Brain microvascular endothelial cell (primary cell): ENCODE data around the gene POLR2L.
A peak's percentile ranks its signal among the peaks of the same experiment; 100 is the strongest.

Source experiments
- DNase-seq: peaks from one replicate; pipeline ENCODE4 v3.0.0-alpha.2; 2020
- H3K27ac ChIP-seq: fragments of 250-450 bp; sonication (Bioruptor Pico); 2 replicates; pipeline ENCODE4 v1.5.1; 2020; ENCODE audit warnings: mild to moderate bottlenecking, moderate library complexity
- H3K27me3 ChIP-seq: fragments of 250-450 bp; sonication (Bioruptor Pico); replicated peaks from 2 replicates; pipeline ENCODE4 v1.5.1; 2020; ENCODE audit warnings: mild to moderate bottlenecking
- H3K36me3 ChIP-seq: fragments of 250-450 bp; sonication (Bioruptor Pico); replicated peaks from 2 replicates; pipeline ENCODE4 v1.5.1; 2020; ENCODE audit warnings: mild to moderate bottlenecking
- H3K4me3 ChIP-seq: 2 replicates; pipeline ENCODE4 v1.5.1; 2011; ENCODE audit warnings: low read depth, mild to moderate bottlenecking, control low read depth, low read length, moderate library complexity
- in situ Hi-C: cut with HindIII; loops from 2 replicates; pipeline ENCODE4 v1.10.0; 2017; ENCODE audit warnings: low sequenced_read_pairs, low pct_ligation_motif_present
- TF ChIP-seq, protein P1 (sequence below): IDR thresholded peaks from 2 replicates; pipeline ENCODE4 v1.5.1; 2011; ENCODE audit warnings: low read depth, mild to moderate bottlenecking, moderate library complexity, low read length, control low read depth, inconsistent platforms; ENCODE audit errors: missing control alignments

The POLR2L gene

DNA sequence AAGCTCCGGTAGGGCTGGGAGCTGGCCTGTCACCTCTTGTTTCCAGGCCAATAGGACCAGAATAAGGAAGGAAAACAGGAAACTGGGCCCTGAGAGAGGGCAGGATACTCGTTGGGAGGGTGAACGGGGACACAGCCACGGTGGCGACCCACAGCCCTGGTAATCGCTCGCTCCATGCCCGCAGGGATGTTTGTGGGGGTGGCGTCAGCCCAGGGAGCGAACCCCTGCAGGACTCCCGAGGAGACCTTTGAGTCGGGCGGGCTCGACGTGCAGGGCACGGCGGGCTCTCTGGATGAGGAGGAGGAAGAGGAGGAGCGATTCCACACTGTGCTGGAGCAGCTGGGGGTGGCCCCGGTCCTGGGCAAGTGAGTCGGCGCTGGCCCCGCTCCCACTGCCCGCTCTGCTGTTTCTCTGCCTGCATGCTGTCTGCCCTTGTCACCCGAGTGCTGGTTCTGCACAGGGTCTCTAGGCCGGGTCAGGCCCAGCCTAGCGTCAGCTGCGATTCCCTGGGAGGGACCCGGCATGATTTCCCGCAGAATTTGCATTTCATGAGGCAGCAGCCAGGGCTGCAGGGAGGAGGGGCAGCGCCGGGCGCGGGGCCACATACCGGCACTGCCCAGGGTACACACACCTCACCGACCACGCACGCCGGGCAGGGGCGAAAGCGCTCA, 13.0 kb downstream of the POLR2L start:
- Histone ChIP-seq H3K27me3 (no peaks in the 10 kb centered on the region), H3K27ac (no peak overlapping the region), H3K4me3 (peak overlapping the region; percentile 42), H3K36me3 (peaks cover 12% of the 10 kb centered on the region)
- TF ChIP-seq, protein P1, sequence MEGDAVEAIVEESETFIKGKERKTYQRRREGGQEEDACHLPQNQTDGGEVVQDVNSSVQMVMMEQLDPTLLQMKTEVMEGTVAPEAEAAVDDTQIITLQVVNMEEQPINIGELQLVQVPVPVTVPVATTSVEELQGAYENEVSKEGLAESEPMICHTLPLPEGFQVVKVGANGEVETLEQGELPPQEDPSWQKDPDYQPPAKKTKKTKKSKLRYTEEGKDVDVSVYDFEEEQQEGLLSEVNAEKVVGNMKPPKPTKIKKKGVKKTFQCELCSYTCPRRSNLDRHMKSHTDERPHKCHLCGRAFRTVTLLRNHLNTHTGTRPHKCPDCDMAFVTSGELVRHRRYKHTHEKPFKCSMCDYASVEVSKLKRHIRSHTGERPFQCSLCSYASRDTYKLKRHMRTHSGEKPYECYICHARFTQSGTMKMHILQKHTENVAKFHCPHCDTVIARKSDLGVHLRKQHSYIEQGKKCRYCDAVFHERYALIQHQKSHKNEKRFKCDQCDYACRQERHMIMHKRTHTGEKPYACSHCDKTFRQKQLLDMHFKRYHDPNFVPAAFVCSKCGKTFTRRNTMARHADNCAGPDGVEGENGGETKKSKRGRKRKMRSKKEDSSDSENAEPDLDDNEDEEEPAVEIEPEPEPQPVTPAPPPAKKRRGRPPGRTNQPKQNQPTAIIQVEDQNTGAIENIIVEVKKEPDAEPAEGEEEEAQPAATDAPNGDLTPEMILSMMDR: no peak
- in situ Hi-C loops: no loop called here
- no peak for DNase-seq

DNA sequence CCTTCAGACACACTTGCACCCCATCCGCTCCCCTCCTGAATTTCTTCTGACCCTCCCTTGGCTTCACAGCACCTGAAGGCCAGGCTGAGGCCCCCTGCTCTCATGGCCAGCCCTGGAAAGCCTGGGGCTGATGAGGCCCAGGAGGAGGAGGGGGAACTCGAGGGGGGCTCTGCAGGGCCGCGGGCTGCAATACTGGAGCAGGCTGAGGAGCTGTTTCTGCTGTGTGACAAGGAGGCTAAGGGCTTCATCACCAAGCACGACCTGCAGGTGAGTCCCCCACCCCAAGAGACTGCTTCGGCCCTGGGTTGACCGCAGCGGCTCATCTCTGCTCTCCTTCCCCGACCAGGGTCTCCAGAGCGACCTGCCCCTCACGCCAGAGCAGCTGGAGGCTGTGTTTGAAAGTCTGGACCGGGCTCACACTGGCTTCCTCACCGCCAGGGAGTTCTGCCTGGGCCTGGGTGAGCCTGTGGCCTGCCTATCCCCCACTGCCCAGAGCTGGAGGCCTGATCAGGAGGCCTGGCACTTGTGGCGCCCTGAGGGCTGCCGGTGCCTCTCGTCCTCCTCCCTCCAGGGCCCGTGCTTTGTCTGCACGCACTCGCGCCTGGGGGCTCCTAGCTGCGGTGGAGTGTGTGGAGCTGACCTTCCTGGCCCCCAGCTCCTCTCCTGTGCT, 13.7 kb downstream of the POLR2L start:
- Histone ChIP-seq H3K27ac (no peak overlapping the region), H3K36me3 (peaks cover 18% of the 10 kb centered on the region), H3K27me3 (no peaks in the 10 kb centered on the region), H3K4me3 (no peak overlapping the region)
- DNase-seq: no peak
- in situ Hi-C loops: no loop called here
- TF ChIP-seq, protein P1: no peak

DNA sequence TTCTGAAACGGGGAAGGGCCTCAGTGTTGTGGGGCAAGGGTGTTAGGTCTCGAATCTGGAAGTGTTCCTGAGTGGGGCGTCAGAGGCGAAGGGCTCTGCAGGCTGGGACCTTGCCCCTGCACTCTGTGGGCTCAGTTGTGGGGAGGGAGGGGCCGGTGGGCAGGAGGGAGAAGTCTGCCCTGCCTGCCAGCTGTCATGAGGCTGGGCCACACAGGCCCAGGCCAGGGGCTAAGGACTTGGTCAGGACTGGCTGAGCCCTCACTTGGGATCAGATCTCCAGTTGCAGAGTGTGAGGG, 14.5 kb downstream of the POLR2L start, which contains the start of gene CRACR2B:
CRACR2B (plus strand) TSS at position 23 of the 296 bp plus-strand sequence. CDS start 689 bp downstream, outside the sequence.
- Histone ChIP-seq H3K27ac (no peak within 1 kb of the TSS), H3K27me3 (no peaks in the 10 kb centered on the region), H3K36me3 (peaks cover 18% of the 10 kb centered on the region), H3K4me3 (no peak within 1 kb of the TSS)
- in situ Hi-C loops: no loop called here
- TF ChIP-seq, protein P1: no peak
- no peak for DNase-seq

DNA sequence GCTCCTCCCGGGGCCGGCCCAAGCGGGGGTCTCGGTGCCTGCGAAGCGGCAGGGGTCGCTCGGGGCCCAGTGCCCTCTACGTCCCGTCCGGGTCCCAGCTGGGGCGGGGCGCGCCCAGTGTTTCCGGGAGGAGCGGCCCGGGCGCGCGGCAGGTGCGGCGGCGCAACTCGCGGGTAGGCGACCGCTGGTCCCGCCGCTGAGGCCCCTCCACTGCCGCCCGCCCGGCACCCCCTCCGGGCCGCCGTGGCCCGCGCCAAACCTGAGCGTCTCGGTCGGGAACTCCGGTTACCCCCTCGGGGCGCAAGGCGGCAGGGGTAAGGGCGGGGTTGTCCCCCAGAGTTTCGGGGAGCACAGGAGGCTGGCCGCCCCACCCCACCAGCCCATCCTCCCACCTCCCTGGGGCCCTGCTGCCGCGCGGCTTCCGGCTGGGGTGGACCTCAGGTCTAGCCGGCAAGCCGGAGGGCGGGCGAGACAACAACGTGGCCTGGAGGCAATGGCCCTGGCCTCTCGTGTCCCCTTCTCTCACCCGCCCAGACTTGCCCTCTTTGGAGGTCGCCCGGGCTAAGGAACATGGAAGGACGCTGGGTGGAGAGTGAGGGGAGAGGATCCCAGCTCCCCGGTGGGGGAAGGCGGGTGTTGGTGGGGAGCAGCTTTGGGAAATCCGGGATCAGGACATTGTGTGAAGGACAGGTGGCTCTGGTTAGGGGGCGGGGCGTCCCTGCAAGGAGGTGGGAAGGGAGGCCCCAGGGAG, 15.0 kb downstream of the POLR2L start:
- TF ChIP-seq, protein P1: no peak
- Histone ChIP-seq H3K4me3 (no peak overlapping the region), H3K27ac (no peak overlapping the region), H3K36me3 (peaks cover 18% of the 10 kb centered on the region), H3K27me3 (no peaks in the 10 kb centered on the region)
- in situ Hi-C loops: no loop called here
- DNase-seq: no peak

DNA sequence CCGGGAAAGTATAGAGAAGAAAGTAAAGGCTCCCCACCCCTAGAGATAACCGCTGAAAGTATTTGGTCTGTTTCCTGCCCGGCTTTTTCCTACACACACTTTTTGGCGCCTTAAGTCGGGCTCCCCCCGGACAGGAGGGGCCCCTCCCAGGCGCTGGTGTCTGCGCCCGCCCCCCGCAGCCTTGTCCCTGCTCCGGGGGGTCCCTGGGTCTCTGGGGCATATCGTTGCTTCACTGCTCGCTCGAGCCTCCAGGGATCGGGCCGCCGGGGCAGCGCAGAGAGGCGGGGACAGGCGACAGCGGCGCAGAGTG, 15.5 kb downstream of the POLR2L start:
- in situ Hi-C loops: no loop called here
- Histone ChIP-seq H3K36me3 (peaks cover 18% of the 10 kb centered on the region), H3K27ac (no peak overlapping the region), H3K27me3 (no peaks in the 10 kb centered on the region), H3K4me3 (no peak overlapping the region)
- DNase-seq: no peak
- TF ChIP-seq, protein P1: no peak
